ENCODE data around the gene TMEM270. TPM values are rescaled to one million over a fixed set of nuclear protein-coding genes. Genes with fewer than 3 reads are reported as not detected.

Gene TMEM270
- total RNA-seq, 6 donors from 2014 or later: not detected

DNA sequence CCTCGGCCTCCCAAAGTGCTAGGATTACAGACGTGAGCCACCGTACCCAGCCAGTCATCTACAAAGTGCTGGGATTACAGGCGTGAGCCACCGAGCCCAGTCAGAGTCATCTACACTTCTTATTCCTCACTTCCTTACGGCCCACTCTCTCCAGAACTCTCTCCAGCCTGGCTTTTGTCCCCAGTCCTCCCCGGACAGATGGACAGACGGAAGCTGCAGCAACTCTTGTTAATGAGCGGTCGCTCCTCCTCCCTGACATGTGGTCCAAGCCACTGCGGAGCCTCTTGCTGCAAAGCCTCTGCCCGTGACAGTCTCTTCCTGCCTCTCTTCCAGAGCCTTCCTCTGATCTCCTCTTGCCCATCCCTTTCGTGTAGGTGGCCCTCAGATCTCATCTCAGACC is 45.9 kb downstream of the TMEM270 start:
- no peaks in the 10 kb centered on the region for H3K9me3 ChIP-seq
- no peaks in the 10 kb centered on the region for H3K36me3 ChIP-seq
- no peak for DNase-seq
- H3K27ac ChIP-seq: no peak overlapping the region
- WGBS, 2 donors: 85 to 89% methylated on average over 13 of the region's 13 CpGs
- ATAC-seq (ENCODE audit: low FRiP score in 2 of 2): no peak
- H3K4me1 ChIP-seq: peaks cover 3 to 8% (median 5%) of the 10 kb centered on the region in 4 donors
- H3K27me3 ChIP-seq: no peaks in the 10 kb centered on the region
- H3K4me3 ChIP-seq: no peak overlapping the region
- no peak for TF ChIP-seq POLR2AphosphoS5 (IDR thresholded peaks at IDR 0.05)
- TF ChIP-seq POLR2A (IDR thresholded peaks at IDR 0.05): no peak
- TF ChIP-seq, protein P1, sequence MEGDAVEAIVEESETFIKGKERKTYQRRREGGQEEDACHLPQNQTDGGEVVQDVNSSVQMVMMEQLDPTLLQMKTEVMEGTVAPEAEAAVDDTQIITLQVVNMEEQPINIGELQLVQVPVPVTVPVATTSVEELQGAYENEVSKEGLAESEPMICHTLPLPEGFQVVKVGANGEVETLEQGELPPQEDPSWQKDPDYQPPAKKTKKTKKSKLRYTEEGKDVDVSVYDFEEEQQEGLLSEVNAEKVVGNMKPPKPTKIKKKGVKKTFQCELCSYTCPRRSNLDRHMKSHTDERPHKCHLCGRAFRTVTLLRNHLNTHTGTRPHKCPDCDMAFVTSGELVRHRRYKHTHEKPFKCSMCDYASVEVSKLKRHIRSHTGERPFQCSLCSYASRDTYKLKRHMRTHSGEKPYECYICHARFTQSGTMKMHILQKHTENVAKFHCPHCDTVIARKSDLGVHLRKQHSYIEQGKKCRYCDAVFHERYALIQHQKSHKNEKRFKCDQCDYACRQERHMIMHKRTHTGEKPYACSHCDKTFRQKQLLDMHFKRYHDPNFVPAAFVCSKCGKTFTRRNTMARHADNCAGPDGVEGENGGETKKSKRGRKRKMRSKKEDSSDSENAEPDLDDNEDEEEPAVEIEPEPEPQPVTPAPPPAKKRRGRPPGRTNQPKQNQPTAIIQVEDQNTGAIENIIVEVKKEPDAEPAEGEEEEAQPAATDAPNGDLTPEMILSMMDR (IDR thresholded peaks at IDR 0.05): no peak
- no peak for TF ChIP-seq EP300 (IDR thresholded peaks at IDR 0.05)

DNA sequence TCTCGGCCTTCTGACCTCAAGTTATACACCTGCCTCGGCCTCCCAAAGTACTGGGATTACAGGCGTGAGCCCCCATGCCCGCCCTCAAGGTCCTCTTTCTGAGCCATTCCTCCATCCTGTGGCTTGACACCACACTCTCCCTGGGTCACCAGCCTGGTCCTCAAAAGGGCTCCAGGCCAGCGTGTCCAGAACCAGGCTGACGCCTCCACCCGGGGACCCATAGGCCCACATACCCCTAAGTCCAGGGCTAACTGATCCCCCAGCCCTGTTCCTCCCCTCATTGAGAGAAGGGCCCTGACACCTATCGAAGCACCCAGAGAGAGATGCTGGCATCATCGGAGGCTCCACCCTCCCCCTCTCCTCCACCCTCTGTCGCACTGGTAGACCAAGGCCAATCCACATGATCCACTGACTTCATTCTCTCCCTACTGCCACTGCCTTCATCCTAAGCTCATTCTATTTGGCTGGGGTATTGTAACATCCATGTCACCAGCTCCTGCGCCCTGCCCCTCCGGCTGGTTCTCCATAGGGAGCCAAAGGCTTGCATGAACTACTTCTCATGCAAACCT is 46.7 kb downstream of the TMEM270 start:
- Histone ChIP-seq H3K4me1 (peaks cover 3 to 8% (median 5%) of the 10 kb centered on the region in 4 donors), H3K9me3 (no peaks in the 10 kb centered on the region), H3K36me3 (no peaks in the 10 kb centered on the region), H3K27ac (no peak overlapping the region), H3K4me3 (no peak overlapping the region), H3K27me3 (no peaks in the 10 kb centered on the region)
- DNase-seq (no peak), ATAC-seq (ENCODE audit: low FRiP score in 2 of 2) (no peak)
- TF ChIP-seq, protein P1 (IDR thresholded peaks at IDR 0.05): no peak
- TF ChIP-seq POLR2AphosphoS5 (IDR thresholded peaks at IDR 0.05) (no peak), EP300 (IDR thresholded peaks at IDR 0.05) (no peak)
- 87 to 89% methylated on average over 12 of the region's 12 CpGs for WGBS, 2 donors

DNA sequence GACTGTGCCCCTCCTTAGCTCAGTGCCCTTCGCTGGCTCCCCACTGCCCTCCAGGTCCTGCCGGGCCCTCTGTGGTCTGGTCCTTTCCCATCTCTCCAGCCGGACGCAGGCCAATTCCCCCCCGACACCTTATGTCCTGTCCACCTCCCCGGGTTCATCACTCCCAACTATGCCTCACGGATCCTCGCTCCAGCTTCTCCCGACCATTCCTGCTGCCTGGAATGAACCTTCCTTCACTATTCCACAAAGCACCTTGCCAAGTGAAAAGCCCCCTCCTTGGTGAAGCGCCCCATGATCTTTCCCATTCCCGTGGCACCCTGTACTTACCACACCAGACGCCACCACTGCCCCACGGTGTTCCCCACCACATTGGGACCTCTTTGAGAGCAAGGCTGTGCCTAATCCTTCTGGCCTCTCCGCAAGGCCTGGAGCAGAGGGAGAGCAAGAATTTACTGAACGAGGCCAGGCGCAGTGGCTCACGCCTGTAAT is 47.2 kb downstream of the TMEM270 start:
- TF ChIP-seq EP300 (IDR thresholded peaks at IDR 0.05) (no peak), POLR2A (IDR thresholded peaks at IDR 0.05) (no peak), POLR2AphosphoS5 (IDR thresholded peaks at IDR 0.05) (no peak)
- TF ChIP-seq, protein P1 (IDR thresholded peaks at IDR 0.05): no peak
- Histone ChIP-seq H3K9me3 (no peaks in the 10 kb centered on the region), H3K4me1 (peaks cover 3 to 8% (median 5%) of the 10 kb centered on the region in 4 donors), H3K27ac (no peak overlapping the region), H3K36me3 (no peaks in the 10 kb centered on the region), H3K4me3 (no peak overlapping the region), H3K27me3 (no peaks in the 10 kb centered on the region)
- DNase-seq: no peak
- no peak for ATAC-seq (ENCODE audit: low FRiP score in 2 of 2)
- WGBS, 2 donors: 92 to 93% methylated on average over 17 of the region's 17 CpGs

DNA sequence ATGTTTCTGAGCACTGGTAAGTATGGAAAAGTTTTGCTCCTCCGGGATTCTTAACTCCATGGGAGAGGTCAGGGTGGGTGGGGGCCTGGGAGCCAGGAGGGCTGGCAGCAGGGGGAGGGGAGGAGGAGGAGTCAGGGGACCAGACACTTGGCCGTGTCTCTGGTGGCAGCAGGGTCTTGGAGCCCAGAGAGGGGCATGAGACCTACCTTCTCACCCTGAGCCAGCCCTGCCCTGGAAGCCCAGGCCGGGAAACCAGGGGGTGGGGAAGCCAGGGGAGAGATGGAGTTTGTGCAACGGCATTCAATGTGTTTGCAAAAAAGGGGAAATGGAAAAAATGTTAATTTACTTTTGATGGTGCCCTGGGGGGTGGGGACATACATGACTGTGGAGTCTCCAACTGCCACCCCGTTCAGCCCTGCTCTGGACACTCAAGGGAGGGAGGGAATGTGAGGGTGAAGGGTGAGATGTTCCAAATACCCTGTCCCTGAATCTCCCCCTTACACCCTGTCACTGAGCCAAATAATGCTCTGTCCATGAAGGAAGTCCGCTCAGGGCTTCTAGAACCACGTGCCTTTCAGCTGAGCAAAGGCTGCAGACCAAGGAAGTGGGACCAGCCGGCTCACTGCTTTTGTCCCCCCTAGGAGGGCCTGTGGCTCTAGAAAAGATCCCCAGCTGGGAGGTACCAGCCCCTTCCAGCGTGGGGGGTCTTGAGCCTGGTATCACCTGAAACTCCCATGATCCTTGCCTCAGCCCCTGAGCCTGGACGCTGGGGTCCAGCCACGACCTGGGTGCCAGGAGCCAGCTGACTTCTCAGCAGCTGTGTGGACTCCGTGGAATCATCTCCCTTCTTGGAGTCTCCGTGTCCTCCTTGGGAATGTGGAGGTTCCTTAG is 48.3 kb downstream of the TMEM270 start:
- Histone ChIP-seq H3K9me3 (no peaks in the 10 kb centered on the region), H3K4me1 (peaks cover 3 to 8% (median 5%) of the 10 kb centered on the region in 4 donors), H3K4me3 (no peak overlapping the region), H3K27me3 (no peaks in the 10 kb centered on the region), H3K36me3 (no peaks in the 10 kb centered on the region), H3K27ac (no peak overlapping the region)
- ATAC-seq (ENCODE audit: low FRiP score in 2 of 2) (peak; percentile 9 to 55), DNase-seq (no peak)
- WGBS, 2 donors: 34 to 47% methylated on average over 5 to 12 of the region's 13 CpGs
- TF ChIP-seq POLR2A (IDR thresholded peaks at IDR 0.05) (no peak), POLR2AphosphoS5 (IDR thresholded peaks at IDR 0.05) (no peak), EP300 (IDR thresholded peaks at IDR 0.05) (no peak)
- TF ChIP-seq, protein P1 (IDR thresholded peaks at IDR 0.05): no peak
